ENCODE results near the gene OSBPL10. TPM values are rescaled to one million over a fixed set of nuclear protein-coding genes. Genes with fewer than 3 reads are reported as not detected.

OSBPL10 gene
- total and polyA plus RNA-seq, 7 donors, result 0.75 to 4.6 (median 2.3) TPM

DNA sequence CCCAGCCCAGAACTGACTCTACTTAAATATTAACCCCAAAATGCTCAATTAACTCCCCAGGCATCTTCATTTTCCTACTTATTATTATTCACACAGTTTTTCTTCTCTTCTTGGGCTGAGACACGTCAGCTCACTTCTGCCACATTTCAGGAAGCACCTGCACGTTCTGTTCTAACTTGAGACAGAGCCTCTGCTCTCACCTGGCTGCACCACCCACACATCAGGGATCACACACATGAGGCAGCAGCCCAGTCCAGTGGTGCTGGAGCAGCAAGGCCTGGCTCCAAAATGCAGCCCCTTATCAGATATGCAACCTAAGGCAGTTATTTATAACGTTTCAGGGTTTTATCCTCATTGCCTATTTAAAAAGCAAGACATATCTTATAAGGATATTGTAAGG, 127.5 kb downstream of the OSBPL10 start:
- WGBS, 3 donors, result 70 to 73% (median 72%) methylated on average over 3 of the region's 3 CpGs
- Histone ChIP-seq H3K27me3 (ENCODE audit: insufficient read depth in 3 of 3, low read length in 2 of 3) (no peaks in the 10 kb centered on the region), H3K4me1 (no peaks in the 10 kb centered on the region), H3K9me3 (no peaks in the 10 kb centered on the region), H3K4me3 (no peak overlapping the region), H3K27ac (no peak overlapping the region), H3K36me3 (ENCODE audit: insufficient read depth in 1 of 2, low read depth in 1 of 2) (no peaks in the 10 kb centered on the region)
- ATAC-seq (no peak), DNase-seq (no peak)
- TF ChIP-seq, protein P1, sequence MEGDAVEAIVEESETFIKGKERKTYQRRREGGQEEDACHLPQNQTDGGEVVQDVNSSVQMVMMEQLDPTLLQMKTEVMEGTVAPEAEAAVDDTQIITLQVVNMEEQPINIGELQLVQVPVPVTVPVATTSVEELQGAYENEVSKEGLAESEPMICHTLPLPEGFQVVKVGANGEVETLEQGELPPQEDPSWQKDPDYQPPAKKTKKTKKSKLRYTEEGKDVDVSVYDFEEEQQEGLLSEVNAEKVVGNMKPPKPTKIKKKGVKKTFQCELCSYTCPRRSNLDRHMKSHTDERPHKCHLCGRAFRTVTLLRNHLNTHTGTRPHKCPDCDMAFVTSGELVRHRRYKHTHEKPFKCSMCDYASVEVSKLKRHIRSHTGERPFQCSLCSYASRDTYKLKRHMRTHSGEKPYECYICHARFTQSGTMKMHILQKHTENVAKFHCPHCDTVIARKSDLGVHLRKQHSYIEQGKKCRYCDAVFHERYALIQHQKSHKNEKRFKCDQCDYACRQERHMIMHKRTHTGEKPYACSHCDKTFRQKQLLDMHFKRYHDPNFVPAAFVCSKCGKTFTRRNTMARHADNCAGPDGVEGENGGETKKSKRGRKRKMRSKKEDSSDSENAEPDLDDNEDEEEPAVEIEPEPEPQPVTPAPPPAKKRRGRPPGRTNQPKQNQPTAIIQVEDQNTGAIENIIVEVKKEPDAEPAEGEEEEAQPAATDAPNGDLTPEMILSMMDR (IDR thresholded peaks at IDR 0.05), result no peak
- intact Hi-C loops (cut with DNase I), result no loop called here

DNA sequence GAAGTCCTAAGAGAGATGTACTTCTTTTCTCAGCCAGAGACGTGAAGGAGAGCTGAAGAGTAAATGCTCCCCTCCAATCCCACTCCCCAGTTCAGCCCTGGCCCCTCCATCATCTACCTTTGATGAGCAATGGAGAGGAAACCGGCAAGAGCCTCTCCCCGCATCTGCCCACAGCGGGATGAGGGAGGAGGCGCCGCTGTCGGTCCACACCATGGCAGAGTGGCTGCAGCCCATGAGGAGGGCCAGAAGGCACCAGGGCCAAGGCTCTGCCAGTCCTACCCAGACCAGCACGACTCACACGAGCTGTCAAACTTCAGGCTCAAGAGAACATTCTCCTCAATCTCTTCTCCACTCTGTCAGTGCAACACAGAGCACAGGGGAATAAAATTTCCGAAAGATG, 129.8 kb downstream of the OSBPL10 start:
- TF ChIP-seq, protein P1 (IDR thresholded peaks at IDR 0.05), result no peak
- no peak for ATAC-seq
- WGBS, 3 donors, result 63 to 74% (median 67%) methylated on average over 10 of the region's 10 CpGs
- Histone ChIP-seq H3K27me3 (ENCODE audit: insufficient read depth in 3 of 3, low read length in 2 of 3) (no peaks in the 10 kb centered on the region), H3K4me1 (no peaks in the 10 kb centered on the region), H3K36me3 (ENCODE audit: insufficient read depth in 1 of 2, low read depth in 1 of 2) (no peaks in the 10 kb centered on the region), H3K27ac (no peak overlapping the region), H3K4me3 (no peak overlapping the region), H3K9me3 (no peaks in the 10 kb centered on the region)
- no peak for DNase-seq
- intact Hi-C loops (cut with DNase I), result no loop called here

DNA sequence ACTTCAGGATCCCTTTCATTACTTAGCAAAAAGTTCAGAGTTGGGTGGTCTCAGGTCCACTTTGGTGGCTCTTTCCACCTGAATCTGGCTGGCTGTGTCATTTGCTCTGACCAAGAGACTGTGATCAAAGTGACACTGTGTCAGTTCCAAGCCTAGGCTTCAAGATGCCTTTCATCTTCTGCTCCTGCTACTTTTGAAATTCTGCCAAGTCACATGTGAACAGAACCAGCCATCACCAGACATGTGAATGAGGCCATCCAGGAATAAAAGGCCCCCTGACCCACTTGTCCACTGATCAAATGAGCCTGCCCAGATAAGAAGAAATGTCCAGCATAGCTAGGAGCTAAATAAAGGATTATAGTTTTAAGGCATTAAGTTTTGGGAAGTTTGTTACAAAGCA, 132.2 kb downstream of the OSBPL10 start:
- Histone ChIP-seq H3K4me3 (no peak overlapping the region), H3K27me3 (ENCODE audit: insufficient read depth in 3 of 3, low read length in 2 of 3) (no peaks in the 10 kb centered on the region), H3K36me3 (ENCODE audit: insufficient read depth in 1 of 2, low read depth in 1 of 2) (no peaks in the 10 kb centered on the region), H3K9me3 (no peaks in the 10 kb centered on the region), H3K4me1 (no peaks in the 10 kb centered on the region), H3K27ac (no peak overlapping the region)
- TF ChIP-seq, protein P1 (IDR thresholded peaks at IDR 0.05), result no peak
- intact Hi-C loops (cut with DNase I), result no loop called here
- ATAC-seq (no peak), DNase-seq (no peak)

DNA sequence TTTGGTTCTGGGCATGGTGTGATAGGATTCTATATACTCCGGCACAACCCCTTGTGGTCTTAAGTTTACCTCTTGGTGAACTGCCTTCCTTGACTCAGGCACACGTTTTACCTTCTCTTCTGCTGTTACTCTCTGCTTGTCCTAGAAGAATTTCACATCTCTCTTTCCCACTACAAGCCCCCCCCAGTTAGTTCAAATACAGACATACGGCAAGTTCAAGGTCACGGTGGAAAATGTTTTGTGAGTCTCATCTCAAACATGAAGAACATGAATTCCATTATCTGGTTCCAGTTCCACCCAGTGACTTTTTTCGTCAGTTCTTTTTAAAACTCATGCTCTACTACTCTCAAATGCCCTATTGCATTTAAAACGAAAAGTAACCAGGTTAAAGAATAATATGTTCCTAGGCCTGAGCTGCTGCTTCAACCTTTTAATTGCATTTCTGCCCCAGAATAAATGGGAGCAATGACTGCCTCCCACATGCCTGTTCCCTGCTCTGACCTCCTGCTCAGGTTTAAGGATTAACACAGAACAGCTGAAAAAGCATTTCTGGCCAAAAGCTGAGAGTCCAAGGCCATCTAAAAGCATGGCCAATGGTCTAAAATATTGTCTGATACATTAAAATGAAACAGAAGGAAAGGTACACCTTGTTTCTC, 132.8 kb downstream of the OSBPL10 start:
- no peak for ATAC-seq
- H3K27me3 ChIP-seq (ENCODE audit: insufficient read depth in 3 of 3, low read length in 2 of 3), result no peaks in the 10 kb centered on the region
- no peak overlapping the region for H3K4me3 ChIP-seq
- no peaks in the 10 kb centered on the region for H3K36me3 ChIP-seq (ENCODE audit: insufficient read depth in 1 of 2, low read depth in 1 of 2)
- DNase-seq, result no peak
- H3K4me1 ChIP-seq, result no peaks in the 10 kb centered on the region
- TF ChIP-seq, protein P1 (IDR thresholded peaks at IDR 0.05), result no peak
- 77 to 80% (median 78%) methylated on average over 6 of the region's 6 CpGs for WGBS, 3 donors
- no peaks in the 10 kb centered on the region for H3K9me3 ChIP-seq
- intact Hi-C loops (cut with DNase I), result no loop called here
- H3K27ac ChIP-seq, result no peak overlapping the region

DNA sequence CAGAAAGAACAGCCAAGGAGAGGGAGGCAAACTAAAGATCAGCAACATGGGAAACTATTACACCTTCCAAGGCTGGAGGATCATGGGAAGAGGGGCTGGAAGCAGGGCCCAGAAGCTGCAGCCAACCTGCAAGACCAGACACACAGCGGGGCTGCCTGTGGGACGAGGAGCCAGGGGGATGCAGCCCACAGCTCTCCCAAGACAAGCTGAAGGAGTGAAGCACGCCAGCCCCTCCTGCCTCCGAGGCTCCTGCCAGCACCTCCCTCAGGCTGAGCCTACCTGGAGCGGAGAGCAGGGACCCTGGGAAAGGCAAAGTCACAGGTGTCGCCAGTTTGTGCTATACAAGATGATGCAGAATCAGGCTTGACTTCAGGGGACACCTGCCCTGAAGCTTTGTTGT, 133.3 kb downstream of the OSBPL10 start:
- WGBS, 3 donors, result 95 to 99% (median 99%) methylated on average over 6 of the region's 6 CpGs
- ATAC-seq, result no peak

More for the DNA sequence above, 133.3 kb downstream of the OSBPL10 start:
- H3K4me1 ChIP-seq, result no peaks in the 10 kb centered on the region
- no peak overlapping the region for H3K27ac ChIP-seq
- no peaks in the 10 kb centered on the region for H3K27me3 ChIP-seq (ENCODE audit: insufficient read depth in 3 of 3, low read length in 2 of 3)
- H3K36me3 ChIP-seq (ENCODE audit: insufficient read depth in 1 of 2, low read depth in 1 of 2), result no peaks in the 10 kb centered on the region
- H3K9me3 ChIP-seq, result no peaks in the 10 kb centered on the region
- TF ChIP-seq, protein P1 (IDR thresholded peaks at IDR 0.05), result no peak
- H3K4me3 ChIP-seq, result no peak overlapping the region
- DNase-seq, result no peak
- intact Hi-C loops (cut with DNase I), result no loop called here

Measured in psoas muscle (tissue), 8 donors.